Esophagus squamous epithelium (tissue), 4 donors: Measurements from ENCODE around the gene TNFRSF11A.

ENCODE experiments used
- POLR2A ChIP-seq, 4 donors: fragments of 450-650 bp; IDR thresholded peaks; one replicate each; pipeline ENCODE4 v1.6.1; 2017; ENCODE audit warnings: antibody characterized with exemption in 4 of 4, mild to moderate bottlenecking in 4 of 4, moderate library complexity in 3 of 4
- TF ChIP-seq, protein P1 (sequence below), 6 experiments: fragments of 450-650 bp in 4 of 6; fragments of 200-600 bp in 2 of 6; sonication (generic) in 2 of 6; IDR thresholded peaks; one replicate each; pipeline ENCODE4 v1.5.1; 2016 to 2019; ENCODE audit warnings: antibody characterized with exemption in 6 of 6, mild to moderate bottlenecking in 4 of 6, moderate library complexity in 4 of 6

DNA sequence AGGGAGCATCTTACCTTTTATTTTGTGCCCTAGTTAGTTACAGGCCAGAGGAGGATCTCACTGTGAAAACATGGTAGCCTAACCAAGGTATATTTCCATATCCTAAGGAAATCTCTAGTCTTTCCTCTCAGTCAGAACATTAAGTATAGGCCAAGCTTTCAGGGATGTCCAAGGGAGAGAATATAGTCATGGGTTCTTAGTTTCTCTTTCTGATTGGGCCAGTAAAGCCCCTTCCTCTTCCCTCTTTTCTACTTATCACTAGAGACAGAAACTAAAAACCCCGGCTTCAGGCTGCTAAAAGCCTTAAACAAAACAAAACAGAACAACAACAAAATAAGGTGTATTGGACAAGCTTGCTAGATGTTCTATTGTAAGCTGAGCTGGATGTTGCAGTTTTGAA, 44.3 kb upstream of the TNFRSF11A start:
- TF ChIP-seq, protein P1, sequence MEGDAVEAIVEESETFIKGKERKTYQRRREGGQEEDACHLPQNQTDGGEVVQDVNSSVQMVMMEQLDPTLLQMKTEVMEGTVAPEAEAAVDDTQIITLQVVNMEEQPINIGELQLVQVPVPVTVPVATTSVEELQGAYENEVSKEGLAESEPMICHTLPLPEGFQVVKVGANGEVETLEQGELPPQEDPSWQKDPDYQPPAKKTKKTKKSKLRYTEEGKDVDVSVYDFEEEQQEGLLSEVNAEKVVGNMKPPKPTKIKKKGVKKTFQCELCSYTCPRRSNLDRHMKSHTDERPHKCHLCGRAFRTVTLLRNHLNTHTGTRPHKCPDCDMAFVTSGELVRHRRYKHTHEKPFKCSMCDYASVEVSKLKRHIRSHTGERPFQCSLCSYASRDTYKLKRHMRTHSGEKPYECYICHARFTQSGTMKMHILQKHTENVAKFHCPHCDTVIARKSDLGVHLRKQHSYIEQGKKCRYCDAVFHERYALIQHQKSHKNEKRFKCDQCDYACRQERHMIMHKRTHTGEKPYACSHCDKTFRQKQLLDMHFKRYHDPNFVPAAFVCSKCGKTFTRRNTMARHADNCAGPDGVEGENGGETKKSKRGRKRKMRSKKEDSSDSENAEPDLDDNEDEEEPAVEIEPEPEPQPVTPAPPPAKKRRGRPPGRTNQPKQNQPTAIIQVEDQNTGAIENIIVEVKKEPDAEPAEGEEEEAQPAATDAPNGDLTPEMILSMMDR (IDR thresholded peaks at IDR 0.05) = no peak
- no peak for TF ChIP-seq POLR2A (IDR thresholded peaks at IDR 0.05)
